ENCODE data around the gene GRIK4. TPM values are rescaled to one million over a fixed set of nuclear protein-coding genes. Genes with fewer than 3 reads are reported as not detected.

GRIK4 gene
- total and polyA plus RNA-seq, 2 experiments from 2014 or later, result not detected

GRCh38 chr11:120510406-120511115 lies 987 bp upstream of the GRIK4 start:
- H3K9me3 ChIP-seq (ENCODE audit: low read depth), result no peaks in the 10 kb centered on the region
- in situ Hi-C loops (cut with MboI), result loop anchor here (25.0 kb wide), 1 partner anchor 602 kb away; the partner anchor contains the start of gene TECTA
- no peaks in the 10 kb centered on the region for H3K79me2 ChIP-seq (ENCODE audit: insufficient read depth)
- no peak overlapping the region for H3K27ac ChIP-seq
- no peaks in the 10 kb centered on the region for H3K4me1 ChIP-seq (ENCODE audit: insufficient read depth)
- DNase-seq, result no peak
- no peak overlapping the region for H3K4me2 ChIP-seq (ENCODE audit: unreplicated experiment)
- H3K9me2 ChIP-seq (ENCODE audit: insufficient read depth), result no peaks in the 10 kb centered on the region
- H3K27me3 ChIP-seq (replicated peaks; ENCODE audit: insufficient read depth), result 0 out of 2 replicates have a peak, but pooled peaks cover 3% of the 10 kb centered on the region
- 52 to 56% methylated on average over 20 of the region's 20 CpGs for WGBS, 2 experiments (ENCODE audit: low coverage in 1 of 2, low lambda C conversion rate in 2 of 2, missing lambda C conversion rate in 2 of 2)
- H4K20me1 ChIP-seq (ENCODE audit: insufficient read depth), result no peaks in the 10 kb centered on the region
- TF ChIP-seq EZH2phosphoT487 (IDR thresholded peaks at IDR 0.05; ENCODE audit: insufficient read depth, low read depth), result no peak
- TF ChIP-seq EZH2 (IDR thresholded peaks at IDR 0.05; ENCODE audit: insufficient read depth, poor library complexity, severe bottlenecking), result no peak
- H3K4me3 ChIP-seq, result no peak overlapping the region
- H2AFZ ChIP-seq, result no peak overlapping the region
- H3K36me3 ChIP-seq (ENCODE audit: low read depth), result no peaks in the 10 kb centered on the region
- no peak overlapping the region for H3K9ac ChIP-seq
- no peaks in the 10 kb centered on the region for H3F3A ChIP-seq (ENCODE audit: insufficient read depth)

DNA sequence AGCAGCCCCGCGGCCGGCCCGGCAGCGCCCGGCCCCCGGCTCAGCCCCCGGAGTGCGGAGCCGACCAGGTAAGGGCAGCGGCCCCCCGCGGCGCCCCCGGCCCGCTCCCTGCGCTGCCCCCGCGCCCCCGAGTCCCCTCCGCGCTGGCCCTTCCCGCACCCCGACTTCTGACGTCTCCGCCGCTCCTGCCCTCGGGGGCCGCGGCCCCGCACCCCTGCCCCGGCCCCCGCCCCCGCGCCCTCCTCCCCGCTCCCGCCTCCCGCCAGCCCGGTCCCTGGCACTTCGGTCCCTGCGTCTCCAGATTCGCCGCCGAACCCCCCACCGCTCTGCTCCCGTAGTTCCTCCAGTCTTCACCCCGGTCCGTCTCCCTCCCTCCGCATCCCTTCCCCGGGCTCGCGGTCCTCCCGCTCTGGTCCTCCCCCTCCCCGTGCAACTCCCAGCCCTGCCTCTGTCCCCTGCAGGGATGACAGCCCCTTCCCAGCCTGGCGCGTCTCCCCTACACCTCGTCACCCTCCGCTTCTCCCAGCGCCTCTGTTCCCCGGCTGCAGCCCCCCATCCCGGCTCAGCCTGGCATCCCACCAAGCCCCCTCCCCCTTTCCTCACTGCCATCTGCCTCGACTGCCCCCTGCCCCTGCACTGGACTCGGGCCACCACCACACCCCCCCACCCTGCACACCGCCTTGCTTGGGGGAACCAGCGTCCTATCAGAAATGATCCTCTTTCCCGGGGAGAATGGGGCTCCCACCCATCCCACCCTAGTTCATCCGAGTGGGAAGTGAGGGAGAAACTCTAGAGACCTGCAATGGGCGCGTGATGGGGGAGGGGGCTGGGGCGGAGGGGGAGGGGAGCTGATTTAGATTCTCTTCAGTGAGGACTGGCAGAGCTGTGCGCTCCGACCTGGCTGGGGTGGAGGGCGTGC lies 531 bp downstream of the GRIK4 start:
- TF ChIP-seq EZH2phosphoT487 (IDR thresholded peaks at IDR 0.05; ENCODE audit: insufficient read depth, low read depth) (no peak), EZH2 (IDR thresholded peaks at IDR 0.05; ENCODE audit: insufficient read depth, poor library complexity, severe bottlenecking) (no peak)
- Histone ChIP-seq H4K20me1 (ENCODE audit: insufficient read depth) (no peaks in the 10 kb centered on the region), H3K9me2 (ENCODE audit: insufficient read depth) (no peaks in the 10 kb centered on the region), H2AFZ (no peak overlapping the region), H3K27me3 (replicated peaks; ENCODE audit: insufficient read depth) (peaks cover 5% of the 10 kb centered on the region), H3K4me2 (ENCODE audit: unreplicated experiment) (no peak overlapping the region), H3K4me3 (peak overlapping the region; percentile 55; the same call in 1 of the 2 replicates), H3K9ac (no peak overlapping the region), H3K27ac (no peak overlapping the region), H3K79me2 (ENCODE audit: insufficient read depth) (no peaks in the 10 kb centered on the region), H3K9me3 (ENCODE audit: low read depth) (no peaks in the 10 kb centered on the region), H3F3A (ENCODE audit: insufficient read depth) (no peaks in the 10 kb centered on the region), H3K36me3 (ENCODE audit: low read depth) (no peaks in the 10 kb centered on the region), H3K4me1 (ENCODE audit: insufficient read depth) (no peaks in the 10 kb centered on the region)
- WGBS, 2 experiments (ENCODE audit: low coverage in 1 of 2, low lambda C conversion rate in 2 of 2, missing lambda C conversion rate in 2 of 2), result 21 to 77% methylated on average over 3 to 42 of the region's 73 CpGs
- no peak for DNase-seq
- in situ Hi-C loops (cut with MboI), result loop anchor here (25.0 kb wide), 1 partner anchor 600 kb away; the partner anchor contains the start of gene TECTA

DNA sequence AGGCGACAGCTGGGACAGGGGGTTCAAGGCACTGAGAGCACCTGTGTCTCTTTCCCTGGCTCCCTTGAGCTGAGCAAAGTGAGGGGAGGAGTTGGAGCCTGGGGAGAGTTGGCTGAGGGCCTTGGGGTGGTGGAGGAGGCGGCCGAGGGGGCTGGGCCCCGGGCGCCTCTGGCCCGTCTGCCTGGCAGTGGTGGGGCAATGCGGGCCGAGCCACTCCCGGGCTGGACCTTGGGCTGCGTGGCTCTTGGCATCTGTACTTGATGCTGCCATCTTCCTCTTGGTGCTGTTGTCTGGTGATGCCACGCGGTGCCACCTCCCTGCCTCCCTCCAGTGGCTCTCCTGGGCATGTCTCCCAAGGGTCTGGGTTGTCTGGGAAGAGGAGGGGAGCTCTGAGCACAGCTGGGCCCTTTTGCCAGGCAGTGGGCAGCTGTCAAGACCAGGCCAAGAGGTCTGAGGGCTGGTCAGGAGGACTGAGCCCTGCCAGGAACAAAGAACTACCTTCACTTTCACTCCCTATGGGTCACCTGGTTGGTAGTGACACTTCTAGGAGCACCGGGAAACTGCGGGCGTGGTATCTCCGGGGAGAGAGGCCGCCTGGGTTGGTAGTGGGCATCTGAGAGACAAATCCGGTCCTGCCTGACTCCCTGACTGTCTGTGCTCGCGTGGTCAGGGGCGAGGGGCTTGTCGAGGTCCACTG lies 1.3 kb downstream of the GRIK4 start:
- H3F3A ChIP-seq (ENCODE audit: insufficient read depth), result no peaks in the 10 kb centered on the region
- DNase-seq, result no peak
- H3K4me1 ChIP-seq (ENCODE audit: insufficient read depth), result no peaks in the 10 kb centered on the region
- no peaks in the 10 kb centered on the region for H3K79me2 ChIP-seq (ENCODE audit: insufficient read depth)
- no peak overlapping the region for H3K4me2 ChIP-seq (ENCODE audit: unreplicated experiment)
- no peak overlapping the region for H2AFZ ChIP-seq
- TF ChIP-seq EZH2 (IDR thresholded peaks at IDR 0.05; ENCODE audit: insufficient read depth, poor library complexity, severe bottlenecking) (no peak), EZH2phosphoT487 (IDR thresholded peaks at IDR 0.05; ENCODE audit: insufficient read depth, low read depth) (no peak)
- H3K9ac ChIP-seq, result no peak overlapping the region
- H3K36me3 ChIP-seq (ENCODE audit: low read depth), result no peaks in the 10 kb centered on the region
- 84 to 90% methylated on average over 16 to 22 of the region's 22 CpGs for WGBS, 2 experiments (ENCODE audit: low coverage in 1 of 2, low lambda C conversion rate in 2 of 2, missing lambda C conversion rate in 2 of 2)
- no peaks in the 10 kb centered on the region for H3K9me3 ChIP-seq (ENCODE audit: low read depth)
- no peak overlapping the region for H3K27ac ChIP-seq
- peaks cover 11% of the 10 kb centered on the region for H3K27me3 ChIP-seq (replicated peaks; ENCODE audit: insufficient read depth)
- H3K4me3 ChIP-seq, result no peak overlapping the region
- no peaks in the 10 kb centered on the region for H4K20me1 ChIP-seq (ENCODE audit: insufficient read depth)
- in situ Hi-C loops (cut with MboI), result loop anchor here (25.0 kb wide), 1 partner anchor 599 kb away; the partner anchor contains the start of gene TECTA
- no peaks in the 10 kb centered on the region for H3K9me2 ChIP-seq (ENCODE audit: insufficient read depth)
